Fibroblast of lung (primary cell): ENCODE results near the gene PNPO.

Experiments
- CTCF ChIP-seq, 2 donors: IDR thresholded peaks in 1 of 2; conservative IDR thresholded peaks in 1 of 2; 1 replicate in 1 of 2; 2 replicates in 1 of 2; pipeline ENCODE4 v1.5.1; 2011 to 2012; ENCODE audit warnings: low read length in 2 of 2, control low read depth in 1 of 2, inconsistent platforms in 1 of 2, low read depth in 1 of 2, mild to moderate bottlenecking in 1 of 2
- EZH2 ChIP-seq: IDR thresholded peaks from 2 replicates; pipeline ENCODE4 v1.5.1; 2012; ENCODE audit warnings: low read length, control low read depth, mild to moderate bottlenecking; ENCODE audit errors: missing control alignments

GRCh38 chr17:47949946-47950345 lies 8.6 kb downstream of the PNPO start:
- TF ChIP-seq CTCF (conservative IDR thresholded peaks at IDR 0.05 in 1 of 2, IDR thresholded peaks at IDR 0.05 in 1 of 2; ENCODE audit: low read depth in 1 of 2, low read length in 2 of 2) (no peak), EZH2 (no peak)
